ENCODE measurements around the gene SPCS1.

- TF ChIP-seq REST (IDR thresholded peaks at IDR 0.05; ENCODE audit: low read depth, low read length) (no peak), RFX5 (IDR thresholded peaks at IDR 0.05; ENCODE audit: low read length) (no peak), CTCF (IDR thresholded peaks at IDR 0.05) (no peak), NRF1 (IDR thresholded peaks at IDR 0.05; ENCODE audit: low read depth, low read length) (no peak), ZBTB33 (IDR thresholded peaks at IDR 0.05; ENCODE audit: borderline replicate concordance, low read depth) (no peak), TAF1 (IDR thresholded peaks at IDR 0.05; ENCODE audit: borderline replicate concordance, low read depth, low read length) (no peak)
Observed at GRCh38 chr3:52694528-52695189, 11.2 kb upstream of the SPCS1 start.
